ENCODE measurements around the gene PCDHA1.

Gene PCDHA1

DNA sequence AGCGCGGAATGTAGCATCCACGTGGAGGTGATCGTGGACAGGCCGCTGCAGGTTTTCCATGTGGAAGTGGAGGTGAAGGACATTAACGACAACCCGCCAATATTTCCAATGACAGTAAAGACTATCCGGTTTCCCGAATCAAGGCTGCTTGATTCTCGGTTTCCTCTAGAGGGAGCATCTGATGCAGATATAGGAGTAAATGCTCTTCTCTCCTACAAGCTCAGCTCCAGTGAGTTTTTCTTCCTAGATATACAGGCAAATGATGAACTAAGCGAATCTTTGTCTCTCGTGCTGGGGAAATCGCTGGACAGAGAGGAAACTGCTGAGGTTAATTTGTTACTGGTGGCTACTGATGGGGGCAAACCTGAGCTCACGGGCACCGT, 9.3 kb downstream of the PCDHA1 start:
- TF ChIP-seq TAF1 (IDR thresholded peaks at IDR 0.05; ENCODE audit: low read depth) (no peak), CREB1 (IDR thresholded peaks at IDR 0.05; ENCODE audit: low read depth) (no peak), FOXM1 (IDR thresholded peaks at IDR 0.05; ENCODE audit: borderline replicate concordance, low read depth) (no peak), CEBPB (IDR thresholded peaks at IDR 0.05) (no peak), YY1 (IDR thresholded peaks at IDR 0.05; ENCODE audit: low read depth) (no peak), RAD21 (IDR thresholded peaks at IDR 0.05; ENCODE audit: low read depth) (no peak), EP300 (IDR thresholded peaks at IDR 0.05; ENCODE audit: borderline replicate concordance) (no peak), TCF12 (IDR thresholded peaks at IDR 0.05; ENCODE audit: low read depth) (no peak), TEAD4 (IDR thresholded peaks at IDR 0.05) (no peak), EGR1 (IDR thresholded peaks at IDR 0.05) (no peak), ZBTB7A (IDR thresholded peaks at IDR 0.05; ENCODE audit: low read depth) (no peak), NFIC (IDR thresholded peaks at IDR 0.05) (no peak)
- TF ChIP-seq, protein P1, sequence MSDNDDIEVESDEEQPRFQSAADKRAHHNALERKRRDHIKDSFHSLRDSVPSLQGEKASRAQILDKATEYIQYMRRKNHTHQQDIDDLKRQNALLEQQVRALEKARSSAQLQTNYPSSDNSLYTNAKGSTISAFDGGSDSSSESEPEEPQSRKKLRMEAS (IDR thresholded peaks at IDR 0.05): no peak
- TF ChIP-seq, protein P2, sequence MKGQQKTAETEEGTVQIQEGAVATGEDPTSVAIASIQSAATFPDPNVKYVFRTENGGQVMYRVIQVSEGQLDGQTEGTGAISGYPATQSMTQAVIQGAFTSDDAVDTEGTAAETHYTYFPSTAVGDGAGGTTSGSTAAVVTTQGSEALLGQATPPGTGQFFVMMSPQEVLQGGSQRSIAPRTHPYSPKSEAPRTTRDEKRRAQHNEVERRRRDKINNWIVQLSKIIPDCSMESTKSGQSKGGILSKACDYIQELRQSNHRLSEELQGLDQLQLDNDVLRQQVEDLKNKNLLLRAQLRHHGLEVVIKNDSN (IDR thresholded peaks at IDR 0.05): no peak
- TF ChIP-seq, protein P3, sequence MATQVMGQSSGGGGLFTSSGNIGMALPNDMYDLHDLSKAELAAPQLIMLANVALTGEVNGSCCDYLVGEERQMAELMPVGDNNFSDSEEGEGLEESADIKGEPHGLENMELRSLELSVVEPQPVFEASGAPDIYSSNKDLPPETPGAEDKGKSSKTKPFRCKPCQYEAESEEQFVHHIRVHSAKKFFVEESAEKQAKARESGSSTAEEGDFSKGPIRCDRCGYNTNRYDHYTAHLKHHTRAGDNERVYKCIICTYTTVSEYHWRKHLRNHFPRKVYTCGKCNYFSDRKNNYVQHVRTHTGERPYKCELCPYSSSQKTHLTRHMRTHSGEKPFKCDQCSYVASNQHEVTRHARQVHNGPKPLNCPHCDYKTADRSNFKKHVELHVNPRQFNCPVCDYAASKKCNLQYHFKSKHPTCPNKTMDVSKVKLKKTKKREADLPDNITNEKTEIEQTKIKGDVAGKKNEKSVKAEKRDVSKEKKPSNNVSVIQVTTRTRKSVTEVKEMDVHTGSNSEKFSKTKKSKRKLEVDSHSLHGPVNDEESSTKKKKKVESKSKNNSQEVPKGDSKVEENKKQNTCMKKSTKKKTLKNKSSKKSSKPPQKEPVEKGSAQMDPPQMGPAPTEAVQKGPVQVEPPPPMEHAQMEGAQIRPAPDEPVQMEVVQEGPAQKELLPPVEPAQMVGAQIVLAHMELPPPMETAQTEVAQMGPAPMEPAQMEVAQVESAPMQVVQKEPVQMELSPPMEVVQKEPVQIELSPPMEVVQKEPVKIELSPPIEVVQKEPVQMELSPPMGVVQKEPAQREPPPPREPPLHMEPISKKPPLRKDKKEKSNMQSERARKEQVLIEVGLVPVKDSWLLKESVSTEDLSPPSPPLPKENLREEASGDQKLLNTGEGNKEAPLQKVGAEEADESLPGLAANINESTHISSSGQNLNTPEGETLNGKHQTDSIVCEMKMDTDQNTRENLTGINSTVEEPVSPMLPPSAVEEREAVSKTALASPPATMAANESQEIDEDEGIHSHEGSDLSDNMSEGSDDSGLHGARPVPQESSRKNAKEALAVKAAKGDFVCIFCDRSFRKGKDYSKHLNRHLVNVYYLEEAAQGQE (IDR thresholded peaks at IDR 0.05; ENCODE audit: low read depth): no peak

DNA sequence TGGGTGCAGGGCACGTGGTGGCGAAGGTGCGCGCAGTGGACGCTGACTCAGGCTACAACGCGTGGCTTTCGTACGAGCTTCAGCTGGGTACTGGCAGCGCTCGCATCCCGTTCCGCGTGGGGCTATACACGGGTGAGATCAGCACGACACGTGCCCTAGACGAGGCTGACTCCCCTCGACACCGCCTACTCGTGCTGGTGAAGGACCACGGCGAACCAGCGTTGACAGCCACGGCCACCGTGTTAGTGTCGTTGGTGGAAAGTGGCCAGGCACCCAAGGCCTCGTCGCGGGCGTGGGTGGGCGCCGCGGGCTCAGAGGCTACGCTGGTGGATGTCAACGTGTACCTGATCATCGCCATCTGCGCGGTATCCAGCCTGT, 10.8 kb downstream of the PCDHA1 start:
- no peak for TF ChIP-seq CREB1 (IDR thresholded peaks at IDR 0.05; ENCODE audit: low read depth)
- TF ChIP-seq YY1 (IDR thresholded peaks at IDR 0.05; ENCODE audit: low read depth): no peak
- TF ChIP-seq CEBPB (IDR thresholded peaks at IDR 0.05): no peak
- TF ChIP-seq, protein P2 (IDR thresholded peaks at IDR 0.05): no peak
- no peak for TF ChIP-seq FOXM1 (IDR thresholded peaks at IDR 0.05; ENCODE audit: borderline replicate concordance, low read depth)
- no peak for TF ChIP-seq TAF1 (IDR thresholded peaks at IDR 0.05; ENCODE audit: low read depth)
- TF ChIP-seq, protein P1 (IDR thresholded peaks at IDR 0.05): no peak
- no peak for TF ChIP-seq EGR1 (IDR thresholded peaks at IDR 0.05)
- TF ChIP-seq RAD21 (IDR thresholded peaks at IDR 0.05; ENCODE audit: low read depth): no peak
- no peak for TF ChIP-seq NFIC (IDR thresholded peaks at IDR 0.05)

DNA sequence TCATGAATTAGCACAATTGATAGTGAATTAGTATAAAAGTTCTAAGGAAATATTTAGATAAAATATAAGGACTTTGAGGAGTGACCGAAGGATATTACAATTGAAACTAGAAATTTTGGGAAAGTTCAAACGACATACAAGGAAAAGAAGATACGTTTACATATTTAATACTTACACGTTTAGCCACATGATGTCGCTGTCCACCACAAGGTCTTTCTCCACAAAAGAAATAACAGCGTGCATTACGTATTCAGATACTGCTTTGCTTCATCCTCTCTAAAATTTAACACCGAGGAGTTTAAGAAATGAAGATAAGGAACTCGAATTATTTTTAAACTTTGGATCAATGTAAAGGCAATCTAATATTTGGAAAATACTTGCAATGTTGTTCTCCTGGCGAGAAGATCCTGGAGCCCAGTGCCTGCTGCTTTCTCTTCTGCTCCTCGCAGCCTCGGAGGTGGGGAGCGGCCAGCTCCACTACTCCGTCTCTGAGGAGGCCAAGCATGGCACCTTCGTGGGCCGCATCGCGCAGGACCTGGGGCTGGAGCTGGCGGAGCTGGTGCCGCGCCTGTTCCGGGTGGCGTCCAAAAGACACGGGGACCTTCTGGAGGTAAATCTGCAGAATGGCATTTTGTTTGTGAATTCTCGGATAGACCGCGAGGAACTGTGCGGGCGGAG, 15.0 kb downstream of the PCDHA1 start, which contains the start of gene PCDHA3:
Gene PCDHA3, plus strand, starts transcription at position 242 of the 678 bp plus-strand sequence.
- TF ChIP-seq, protein P1 (IDR thresholded peaks at IDR 0.05): no peak

DNA sequence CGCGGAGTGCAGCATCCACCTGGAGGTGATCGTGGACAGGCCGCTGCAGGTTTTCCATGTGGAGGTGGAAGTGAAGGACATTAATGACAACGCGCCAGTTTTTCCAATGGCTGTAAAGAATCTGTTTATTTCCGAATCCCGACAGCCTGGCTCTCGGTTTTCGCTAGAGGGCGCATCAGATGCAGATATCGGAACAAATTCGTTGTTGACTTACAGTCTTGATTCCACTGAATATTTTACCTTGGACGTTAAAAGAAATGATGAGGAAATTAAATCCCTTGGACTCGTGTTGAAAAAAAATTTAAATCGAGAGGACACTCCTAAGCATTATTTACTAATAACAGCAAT, 15.5 kb downstream of the PCDHA1 start:
- TF ChIP-seq RAD21 (IDR thresholded peaks at IDR 0.05; ENCODE audit: low read depth): no peak
- TF ChIP-seq, protein P1 (IDR thresholded peaks at IDR 0.05): no peak

DNA sequence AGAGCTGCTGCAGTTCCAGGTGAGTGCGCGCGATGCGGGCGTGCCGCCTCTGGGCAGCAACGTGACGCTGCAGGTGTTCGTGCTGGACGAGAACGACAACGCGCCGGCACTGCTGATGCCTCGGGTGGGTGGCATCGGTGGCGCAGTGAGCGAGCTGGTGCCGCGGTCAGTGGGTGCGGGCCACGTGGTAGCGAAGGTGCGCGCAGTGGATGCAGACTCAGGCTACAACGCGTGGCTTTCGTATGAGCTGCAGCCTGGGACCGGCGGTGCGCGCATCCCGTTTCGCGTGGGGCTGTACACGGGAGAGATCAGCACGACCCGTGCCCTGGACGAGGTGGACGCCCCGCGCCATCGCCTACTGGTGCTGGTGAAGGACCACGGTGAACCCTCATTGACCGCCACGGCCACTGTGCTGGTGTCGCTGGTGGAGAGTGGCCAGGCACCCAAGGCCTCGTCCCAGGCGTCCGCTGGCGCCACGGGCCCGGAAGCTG, 16.9 kb downstream of the PCDHA1 start:
- TF ChIP-seq CREB1 (IDR thresholded peaks at IDR 0.05; ENCODE audit: low read depth) (no peak), TEAD4 (IDR thresholded peaks at IDR 0.05) (no peak), TAF1 (IDR thresholded peaks at IDR 0.05; ENCODE audit: low read depth) (no peak), ZBTB7A (IDR thresholded peaks at IDR 0.05; ENCODE audit: low read depth) (no peak), YY1 (IDR thresholded peaks at IDR 0.05; ENCODE audit: low read depth) (no peak)
- TF ChIP-seq, protein P1 (IDR thresholded peaks at IDR 0.05): no peak
- TF ChIP-seq, protein P3 (IDR thresholded peaks at IDR 0.05; ENCODE audit: low read depth): no peak
